Liver (tissue), 9 donors: ENCODE measurements around the gene LRIT1. TPM values are rescaled to one million over a fixed set of nuclear protein-coding genes. Genes with fewer than 3 reads are reported as not detected.
A peak's percentile ranks its signal among the peaks of the same experiment; 100 is the strongest.

Experiments
- DNase-seq: peaks from one replicate; pipeline ENCODE4 v3.0.0-alpha.2; 2017; ENCODE audit warnings: low spot score
- H3K27ac ChIP-seq, 2 donors: one replicate each; pipeline ENCODE4 v1.7.0; 2013; ENCODE audit warnings: inconsistent platforms in 2 of 2, low read length in 2 of 2, control low read depth in 1 of 2, low read depth in 1 of 2, mild to moderate bottlenecking in 1 of 2
- H3K27me3 ChIP-seq, 4 donors: one replicate each; pipeline versions ENCODE4 v1.6.1 to v1.7.0; 2013; ENCODE audit warnings: low read length in 3 of 4, inconsistent platforms in 1 of 4, mild to moderate bottlenecking in 1 of 4, moderate library complexity in 1 of 4; ENCODE audit not compliant: control insufficient read depth in 4 of 4, insufficient read depth in 4 of 4
- H3K36me3 ChIP-seq, 4 donors: one replicate each; pipeline versions ENCODE4 v1.6.1 to v1.7.0; 2013; ENCODE audit warnings: low read length in 3 of 4, mild to moderate bottlenecking in 3 of 4, low read depth in 1 of 4, moderate library complexity in 1 of 4; ENCODE audit not compliant: control insufficient read depth in 4 of 4, insufficient read depth in 3 of 4
- H3K4me1 ChIP-seq, 4 donors: one replicate each; pipeline versions ENCODE4 v1.6.1 to v1.7.0; 2013; ENCODE audit warnings: low read length in 3 of 4, mild to moderate bottlenecking in 3 of 4, moderate library complexity in 1 of 4; ENCODE audit not compliant: control insufficient read depth in 4 of 4, insufficient read depth in 4 of 4
- H3K4me3 ChIP-seq, 3 donors: one replicate each; pipeline versions ENCODE4 v1.6.1 to v1.7.0; 2013; ENCODE audit warnings: low read length in 3 of 3, control low read depth in 1 of 3, low read depth in 1 of 3, mild to moderate bottlenecking in 1 of 3
- H3K9ac ChIP-seq, 2 donors: one replicate each; pipeline ENCODE4 v1.7.0; 2013; ENCODE audit warnings: low read length in 2 of 2, mild to moderate bottlenecking in 2 of 2, moderate library complexity in 2 of 2, control low read depth in 1 of 2, low read depth in 1 of 2
- H3K9me3 ChIP-seq, 4 donors: one replicate each; pipeline versions ENCODE4 v1.6.1 to v1.7.0; 2013; ENCODE audit warnings: low read length in 3 of 4; ENCODE audit not compliant: control insufficient read depth in 4 of 4
- ATF3 ChIP-seq: IDR thresholded peaks from 2 replicates; pipeline ENCODE4 v1.6.1; 2016; ENCODE audit warnings: antibody characterized with exemption
- CTCF ChIP-seq: fragments of 150-350 bp; IDR thresholded peaks from 2 replicates; pipeline ENCODE4 v1.5.1; 2017; ENCODE audit warnings: improper control_type of control experiment, low read depth, low read length; ENCODE audit not compliant: missing input control
- EGR1 ChIP-seq, 2 donors: IDR thresholded peaks; 2 replicates each; pipeline ENCODE4 v1.6.1; 2016 to 2018; ENCODE audit warnings: antibody characterized with exemption in 2 of 2, low read depth in 2 of 2
- FOXA2 ChIP-seq: IDR thresholded peaks from 2 replicates; pipeline ENCODE4 v1.6.1; 2016; ENCODE audit warnings: antibody characterized with exemption
- HNF4A ChIP-seq, 2 donors: conservative IDR thresholded peaks; 2 replicates each; pipeline ENCODE4 v1.6.1; 2016; ENCODE audit warnings: antibody characterized with exemption in 2 of 2, mild to moderate bottlenecking in 2 of 2
- HNF4G ChIP-seq: IDR thresholded peaks from 2 replicates; pipeline ENCODE4 v1.6.1; 2016; ENCODE audit warnings: antibody characterized with exemption
- NR2F2 ChIP-seq: IDR thresholded peaks from 2 replicates; pipeline ENCODE4 v1.6.1; 2016; ENCODE audit warnings: antibody characterized with exemption
- RAD21 ChIP-seq, 2 donors: IDR thresholded peaks; 2 replicates each; pipeline ENCODE4 v1.6.1; 2016; ENCODE audit warnings: antibody characterized with exemption in 2 of 2, mild to moderate bottlenecking in 2 of 2
- RXRA ChIP-seq, 2 donors: IDR thresholded peaks; 2 replicates each; pipeline ENCODE4 v1.6.1; 2017 to 2018; ENCODE audit warnings: antibody characterized with exemption in 2 of 2, mild to moderate bottlenecking in 1 of 2
- SP1 ChIP-seq: IDR thresholded peaks from 2 replicates; pipeline ENCODE4 v1.6.1; 2018; ENCODE audit warnings: antibody characterized with exemption, mild to moderate bottlenecking
- ZBTB33 ChIP-seq: IDR thresholded peaks from 2 replicates; pipeline ENCODE4 v1.6.1; 2016; ENCODE audit warnings: antibody characterized with exemption
- WGBS: extraction: QIAGEN DNeasy Blood & Tissue Kit; methylation state at CpG from one replicate; pipeline ENCODE4 v1.1.7; 2013; 5-methylcytosine and 5-hydroxymethylcytosine counted together
- polyA plus RNA-seq, 2 donors: library from polyadenylated mRNA; stranded (reverse) in 1 of 2; unstranded in 1 of 2; fragments of 200-250 nt in 1 of 2; fragments of >200 nt in 1 of 2; fragmentation: Nextera tagmentation in 1 of 2; extraction: Ambion mirVana in 1 of 2; gene quantifications; one replicate each; pipeline versions ENCODE4 v1.2.1 to v1.2.3, GENCODE V29; 2013 to 2015
- total RNA-seq, 2 donors: library from RNA; depleted of rRNA; stranded (reverse); fragments of >200 nt; gene quantifications; one replicate each; pipeline ENCODE4 v1.2.3, GENCODE V29; 2014
- TF ChIP-seq, protein P1 (sequence below): IDR thresholded peaks from 2 replicates; pipeline ENCODE4 v1.6.1; 2016; ENCODE audit warnings: antibody characterized with exemption
- TF ChIP-seq, protein P2 (sequence below): IDR thresholded peaks from 2 replicates; pipeline ENCODE4 v1.6.1; 2016; ENCODE audit warnings: antibody characterized with exemption, mild to moderate bottlenecking
- donor health status: healthy.
- donor health status: healthy.
- donor health status: healthy.
- donor health status: healthy.
- donor health status: healthy.

The LRIT1 gene
- total and polyA plus RNA-seq, 4 donors = not detected

DNA sequence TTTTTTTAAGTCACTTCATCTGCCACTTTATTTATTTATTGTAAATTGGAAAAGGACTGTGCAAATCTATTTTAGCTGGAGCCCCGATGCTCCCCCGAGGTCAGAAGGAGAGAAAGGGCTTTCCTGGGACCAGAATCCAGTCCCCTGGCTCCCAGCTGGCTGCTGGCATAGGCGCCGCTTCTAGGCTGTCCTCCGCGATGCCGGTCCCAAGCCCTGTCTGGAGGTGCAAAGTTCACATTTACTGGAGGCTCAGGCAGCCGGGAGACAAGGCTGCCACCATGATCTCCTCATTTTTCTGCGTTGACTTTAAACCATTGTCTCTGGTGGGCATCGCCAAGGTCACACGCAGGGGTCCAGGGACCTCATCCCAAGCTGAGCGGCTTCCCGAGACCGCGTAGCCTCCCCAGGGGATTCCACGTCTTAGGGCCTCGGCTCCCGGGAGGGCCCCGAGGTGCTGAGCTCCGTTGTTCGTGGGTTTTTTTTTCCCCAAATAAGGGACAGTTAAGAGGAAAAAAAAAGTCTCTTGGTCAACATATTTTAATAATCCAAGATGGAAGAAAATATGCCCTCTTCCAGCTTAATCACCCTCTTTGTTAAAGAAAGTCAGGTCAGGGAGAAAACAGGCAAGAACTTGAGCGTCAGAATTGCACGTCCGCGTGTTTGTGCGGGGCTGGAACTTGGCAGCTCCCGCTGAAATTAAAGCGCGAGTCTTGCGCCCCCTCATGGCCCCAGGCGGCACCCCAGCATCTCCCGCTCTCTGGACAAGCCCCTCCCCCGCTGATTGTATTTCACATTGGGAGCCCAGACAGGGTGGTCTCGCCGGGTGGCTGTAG lies 15.4 kb upstream of the LRIT1 start:
- 36% methylated on average over 35 of the region's 35 CpGs for WGBS
- no peak for TF ChIP-seq HNF4G
- peak; percentile 7 to 31 for TF ChIP-seq RAD21 (IDR thresholded peaks at IDR 0.05)
- peak; percentile 34 for TF ChIP-seq CTCF
- TF ChIP-seq ZBTB33 = no peak
- no peak for TF ChIP-seq EGR1 (IDR thresholded peaks at IDR 0.05; ENCODE audit: low read depth in 2 of 2)
- Histone ChIP-seq H3K4me3 (no peak overlapping the region), H3K4me1 (peaks cover 0 to 3% (median 0%) of the 10 kb centered on the region in 4 donors), H3K27me3 (no peaks in the 10 kb centered on the region), H3K9ac (no peak overlapping the region), H3K9me3 (no peaks in the 10 kb centered on the region), H3K36me3 (no peaks in the 10 kb centered on the region), H3K27ac (no peak overlapping the region)
- no peak for DNase-seq

GRCh38 chr10:84254552-84255478 lies 13.5 kb upstream of the LRIT1 start:
- Histone ChIP-seq H3K4me3 (no peak overlapping the region), H3K9ac (no peak overlapping the region), H3K27ac (no peak overlapping the region), H3K27me3 (no peaks in the 10 kb centered on the region), H3K36me3 (no peaks in the 10 kb centered on the region), H3K9me3 (no peaks in the 10 kb centered on the region), H3K4me1 (peaks cover 0 to 3% (median 0%) of the 10 kb centered on the region in 4 donors)
- WGBS = 74% methylated on average over 10 of the region's 10 CpGs
- DNase-seq = no peak
- TF ChIP-seq, protein P1, sequence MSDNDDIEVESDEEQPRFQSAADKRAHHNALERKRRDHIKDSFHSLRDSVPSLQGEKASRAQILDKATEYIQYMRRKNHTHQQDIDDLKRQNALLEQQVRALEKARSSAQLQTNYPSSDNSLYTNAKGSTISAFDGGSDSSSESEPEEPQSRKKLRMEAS = no peak
- TF ChIP-seq EGR1 (IDR thresholded peaks at IDR 0.05; ENCODE audit: low read depth in 2 of 2) (no peak), RXRA (IDR thresholded peaks at IDR 0.05) (no peak)

DNA sequence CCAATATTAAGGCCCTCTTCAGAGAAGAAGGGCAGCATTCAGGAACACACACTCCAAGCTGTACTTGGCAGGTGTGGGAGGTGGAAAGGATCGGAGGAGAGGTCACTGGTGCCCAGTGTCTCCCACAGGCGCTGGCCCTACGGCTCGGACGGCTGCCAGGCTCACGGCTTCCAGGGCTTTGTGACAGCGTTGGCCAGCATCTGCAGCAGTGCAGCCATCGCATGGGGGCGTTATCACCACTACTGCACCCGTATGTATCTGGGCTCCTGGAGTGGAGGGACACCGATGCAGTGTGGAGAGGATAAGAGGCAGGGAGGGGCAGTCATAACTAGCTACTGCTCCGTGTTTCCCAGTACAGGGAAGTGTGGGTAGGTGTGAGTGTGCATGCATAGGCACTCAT lies 7.4 kb upstream of the LRIT1 start:
- no peak for DNase-seq
- TF ChIP-seq FOXA2 = no peak
- TF ChIP-seq, protein P1 = no peak
- no peak for TF ChIP-seq EGR1 (IDR thresholded peaks at IDR 0.05; ENCODE audit: low read depth in 2 of 2)
- no peak for TF ChIP-seq HNF4G
- TF ChIP-seq, protein P2, sequence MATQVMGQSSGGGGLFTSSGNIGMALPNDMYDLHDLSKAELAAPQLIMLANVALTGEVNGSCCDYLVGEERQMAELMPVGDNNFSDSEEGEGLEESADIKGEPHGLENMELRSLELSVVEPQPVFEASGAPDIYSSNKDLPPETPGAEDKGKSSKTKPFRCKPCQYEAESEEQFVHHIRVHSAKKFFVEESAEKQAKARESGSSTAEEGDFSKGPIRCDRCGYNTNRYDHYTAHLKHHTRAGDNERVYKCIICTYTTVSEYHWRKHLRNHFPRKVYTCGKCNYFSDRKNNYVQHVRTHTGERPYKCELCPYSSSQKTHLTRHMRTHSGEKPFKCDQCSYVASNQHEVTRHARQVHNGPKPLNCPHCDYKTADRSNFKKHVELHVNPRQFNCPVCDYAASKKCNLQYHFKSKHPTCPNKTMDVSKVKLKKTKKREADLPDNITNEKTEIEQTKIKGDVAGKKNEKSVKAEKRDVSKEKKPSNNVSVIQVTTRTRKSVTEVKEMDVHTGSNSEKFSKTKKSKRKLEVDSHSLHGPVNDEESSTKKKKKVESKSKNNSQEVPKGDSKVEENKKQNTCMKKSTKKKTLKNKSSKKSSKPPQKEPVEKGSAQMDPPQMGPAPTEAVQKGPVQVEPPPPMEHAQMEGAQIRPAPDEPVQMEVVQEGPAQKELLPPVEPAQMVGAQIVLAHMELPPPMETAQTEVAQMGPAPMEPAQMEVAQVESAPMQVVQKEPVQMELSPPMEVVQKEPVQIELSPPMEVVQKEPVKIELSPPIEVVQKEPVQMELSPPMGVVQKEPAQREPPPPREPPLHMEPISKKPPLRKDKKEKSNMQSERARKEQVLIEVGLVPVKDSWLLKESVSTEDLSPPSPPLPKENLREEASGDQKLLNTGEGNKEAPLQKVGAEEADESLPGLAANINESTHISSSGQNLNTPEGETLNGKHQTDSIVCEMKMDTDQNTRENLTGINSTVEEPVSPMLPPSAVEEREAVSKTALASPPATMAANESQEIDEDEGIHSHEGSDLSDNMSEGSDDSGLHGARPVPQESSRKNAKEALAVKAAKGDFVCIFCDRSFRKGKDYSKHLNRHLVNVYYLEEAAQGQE = no peak
- no peak for TF ChIP-seq RXRA (IDR thresholded peaks at IDR 0.05)
- TF ChIP-seq ATF3 = no peak
- TF ChIP-seq ZBTB33 = no peak
- TF ChIP-seq NR2F2 = no peak
- TF ChIP-seq HNF4A (conservative IDR thresholded peaks at IDR 0.05) = no peak
- TF ChIP-seq SP1 = no peak

More for the DNA sequence above, 7.4 kb upstream of the LRIT1 start:
- no peak overlapping the region for H3K27ac ChIP-seq
- H3K4me1 ChIP-seq = no peaks in the 10 kb centered on the region
- H3K27me3 ChIP-seq = no peaks in the 10 kb centered on the region
- H3K9me3 ChIP-seq = no peaks in the 10 kb centered on the region
- H3K36me3 ChIP-seq = no peaks in the 10 kb centered on the region
- H3K9ac ChIP-seq = no peak overlapping the region
- H3K4me3 ChIP-seq = no peak overlapping the region
- WGBS = 74% methylated on average over 12 of the region's 12 CpGs
